ENCODE measurements around the gene NRP1.

- TF ChIP-seq CTCF (IDR thresholded peaks at IDR 0.05), result no peak
- TF ChIP-seq POLR2A (IDR thresholded peaks at IDR 0.05), result no peak
- TF ChIP-seq EP300 (IDR thresholded peaks at IDR 0.05), result no peak
These were observed 134.7 kb downstream of the NRP1 start for GRCh38 chr10:33199731-33200232.
